ENCODE results near the gene NBEAL1.
"Not testable (repeated sequence)": the region's sequence is repeated elsewhere in the genome, so short reads cannot be mapped to it uniquely, and the experiment has no call there.

The NBEAL1 gene

DNA sequence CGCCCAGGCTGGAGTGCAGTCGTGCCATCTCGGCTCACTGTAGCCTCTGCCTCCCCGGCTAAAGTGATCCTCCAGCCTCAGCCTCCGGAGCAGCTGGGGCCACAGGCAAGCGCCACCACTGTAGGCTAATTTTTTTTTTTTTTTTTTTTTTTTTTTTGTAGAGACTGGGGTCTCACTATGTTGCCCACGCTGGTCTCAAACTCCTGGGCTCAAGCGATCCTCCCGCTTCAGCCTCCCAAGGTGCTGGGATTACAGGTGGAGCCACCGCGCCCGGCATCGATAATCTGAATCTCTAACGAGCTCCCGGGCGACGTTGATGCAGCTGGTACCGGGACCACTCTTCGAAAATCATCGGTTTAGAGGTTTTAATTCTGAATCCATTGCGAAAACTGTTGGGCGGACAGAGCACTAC, 223.6 kb downstream of the NBEAL1 start:
- DNase-seq (ENCODE audit: extremely low spot score), result no peak
- ChIA-PET CTCF (interaction anchor here (1.7 to 3.9 kb wide), 2 partner anchors 8 to 13 kb away, joined by 4 to 30 read pairs; no protein-coding TSS in a partner anchor), POLR2A (interaction anchor here (0.6 kb wide), 1 partner anchor 162 kb away, joined by 3 read pairs; no protein-coding TSS in a partner anchor)
- no peak for TF ChIP-seq CTCF (IDR thresholded peaks at IDR 0.05; ENCODE audit: control extremely low read depth, extremely low read depth, low read depth, missing control alignments)

- peak; percentile 94 for DNase-seq (ENCODE audit: extremely low spot score)
- ChIA-PET POLR2A (interaction anchor here (0.6 to 0.8 kb wide), 3 partner anchors 11 to 163 kb away, joined by 3 to 4 read pairs (median 4); no protein-coding TSS in a partner anchor), CTCF (interaction anchor here (0.9 to 3.9 kb wide), 7 partner anchors 9 to 277 kb away, joined by 3 to 30 read pairs (median 4); no protein-coding TSS in a partner anchor)
Observed at GRCh38 chr2:203238704-203239526, 224.2 kb downstream of the NBEAL1 start, which contains the start of gene CYP20A1. CYP20A1 (plus strand) TSS chr2:203239018; CDS start chr2:203239063, 45 bp downstream.

GRCh38 chr2:203240491-203240890, 225.8 kb downstream of the NBEAL1 start:
- ChIA-PET CTCF (interaction anchor here (1.8 to 3.9 kb wide), 2 partner anchors 15 to 27 kb away, joined by 4 to 30 read pairs; no protein-coding TSS in a partner anchor), POLR2A (no interaction called here)
- no peak for DNase-seq (ENCODE audit: extremely low spot score)
- no peak for TF ChIP-seq CTCF (IDR thresholded peaks at IDR 0.05; ENCODE audit: control extremely low read depth, extremely low read depth, low read depth, missing control alignments)

More at GRCh38 chr2:203238704-203239526, 224.2 kb downstream of the NBEAL1 start, which contains the start of gene CYP20A1:
- TF ChIP-seq CTCF (IDR thresholded peaks at IDR 0.05; ENCODE audit: control extremely low read depth, extremely low read depth, low read depth, missing control alignments), result peak; percentile 26

GRCh38 chr2:203242518-203242917, 227.8 kb downstream of the NBEAL1 start:
- no peak for TF ChIP-seq CTCF (IDR thresholded peaks at IDR 0.05; ENCODE audit: control extremely low read depth, extremely low read depth, low read depth, missing control alignments)
- no peak for DNase-seq (ENCODE audit: extremely low spot score)
- CTCF ChIA-PET, result interaction anchor here (2.0 kb wide), 1 partner anchor 17 kb away, joined by 6 read pairs; no protein-coding TSS in a partner anchor
- POLR2A ChIA-PET, result no interaction called here

GRCh38 chr2:203246646-203247045, 232.0 kb downstream of the NBEAL1 start:
- POLR2A ChIA-PET, result no interaction called here
- CTCF ChIA-PET, result no interaction called here
- DNase-seq (ENCODE audit: extremely low spot score), result no peak
- no peak for TF ChIP-seq CTCF (IDR thresholded peaks at IDR 0.05; ENCODE audit: control extremely low read depth, extremely low read depth, low read depth, missing control alignments)

DNA sequence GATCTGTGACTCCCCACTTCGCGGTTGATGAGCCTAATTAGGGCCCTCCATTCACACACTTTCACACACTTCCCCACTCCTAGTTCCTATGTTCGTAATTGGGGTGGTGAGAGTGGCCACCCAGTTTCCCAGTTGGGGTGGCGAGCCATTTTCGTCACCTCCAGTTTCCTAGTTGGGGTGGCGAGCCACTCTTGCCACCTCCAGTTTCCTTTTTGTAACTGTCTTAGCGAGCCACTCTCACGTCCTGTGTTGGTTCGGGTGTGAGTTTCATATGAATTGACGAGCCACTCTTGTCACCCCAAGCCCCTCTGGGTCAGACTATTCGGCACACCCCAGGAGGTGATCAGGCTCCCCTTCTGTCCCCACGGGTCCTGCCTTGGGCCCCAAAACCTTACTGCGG, 238.1 kb downstream of the NBEAL1 start:
- POLR2A ChIA-PET, result no interaction called here
- TF ChIP-seq CTCF (IDR thresholded peaks at IDR 0.05; ENCODE audit: control extremely low read depth, extremely low read depth, low read depth, missing control alignments), result no peak
- DNase-seq (ENCODE audit: extremely low spot score), result no peak
- CTCF ChIA-PET, result interaction anchor here (1.6 kb wide), 2 partner anchors 14 to 28 kb away, joined by 3 to 5 read pairs; partner anchors contain the start of gene CYP20A1

GRCh38 chr2:203253422-203254095, 238.9 kb downstream of the NBEAL1 start:
- POLR2A ChIA-PET; DNase-seq (ENCODE audit: extremely low spot score): not testable (repeated sequence)
- CTCF ChIA-PET, result interaction anchor here (1.6 kb wide), 2 partner anchors 14 to 28 kb away, joined by 3 to 5 read pairs; partner anchors contain the start of gene CYP20A1

All from GM10248 (cell line).